GM18526 (cell line): ENCODE measurements around the gene RGS17.
A peak's percentile ranks its signal among the peaks of the same experiment; 100 is the strongest.

Experiments
- POLR2A ChIP-seq: IDR thresholded peaks from 3 replicates; pipeline ENCODE4 v1.6.1; 2011; ENCODE audit not compliant: insufficient read length; ENCODE audit errors: extremely low read depth

RGS17 gene

GRCh38 chr6:152986978-152987377, 144.1 kb downstream of the RGS17 start:
- TF ChIP-seq POLR2A, result no peak

GRCh38 chr6:152984513-152984872, 146.6 kb downstream of the RGS17 start:
- peak; percentile 19 for TF ChIP-seq POLR2A

DNA sequence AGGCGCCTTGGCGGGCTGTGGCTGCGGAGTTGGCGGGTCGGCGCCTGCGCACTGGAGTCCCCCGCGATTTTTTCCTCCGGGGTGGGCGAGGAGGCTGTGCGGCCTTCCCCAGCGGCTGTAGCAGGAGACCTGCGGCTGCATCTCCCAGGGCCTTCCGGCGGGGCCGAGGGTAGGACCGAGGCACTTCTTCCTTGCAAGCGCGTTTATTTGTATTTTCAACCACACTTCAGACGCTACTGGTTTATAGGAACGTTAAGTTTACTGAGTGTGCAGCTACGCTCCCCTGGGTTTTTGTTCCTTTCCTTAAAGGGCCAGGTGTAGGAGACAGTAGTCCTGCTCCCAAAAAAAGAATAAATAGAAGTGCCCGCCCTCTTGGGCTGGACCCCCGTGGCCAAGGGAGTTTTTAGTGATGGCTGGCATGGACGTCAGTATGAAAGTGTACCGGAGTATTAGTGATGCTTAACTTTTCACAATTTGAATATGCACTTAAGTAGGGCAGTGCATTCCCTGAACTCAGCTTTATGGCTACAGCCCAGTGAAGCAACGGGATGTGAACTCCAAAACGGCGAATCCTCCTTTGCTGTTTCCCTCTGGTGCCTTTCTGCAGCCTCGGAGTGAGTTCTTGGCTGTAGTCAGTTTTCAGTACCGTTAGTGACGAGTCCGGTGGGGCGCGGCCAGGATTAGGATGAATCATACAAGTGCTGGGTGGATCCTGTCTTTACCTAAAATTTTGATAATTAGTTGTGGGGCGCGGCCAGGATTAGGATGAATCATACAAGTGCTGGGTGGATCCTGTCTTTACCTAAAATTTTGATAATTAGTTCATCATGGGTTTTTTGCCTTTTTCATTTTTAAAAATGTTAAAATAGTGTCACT, 147.2 kb downstream of the RGS17 start:
- TF ChIP-seq POLR2A, result peak; percentile 67

- peak; percentile 92 for TF ChIP-seq POLR2A
These were observed 148.0 kb downstream of the RGS17 start, which contains the start of gene FBXO5 for GRCh38 chr6:152982904-152983636. TSS of gene FBXO5 (minus strand) at chr6:152983041. CDS start at chr6:152982959, 82 bp downstream.

DNA sequence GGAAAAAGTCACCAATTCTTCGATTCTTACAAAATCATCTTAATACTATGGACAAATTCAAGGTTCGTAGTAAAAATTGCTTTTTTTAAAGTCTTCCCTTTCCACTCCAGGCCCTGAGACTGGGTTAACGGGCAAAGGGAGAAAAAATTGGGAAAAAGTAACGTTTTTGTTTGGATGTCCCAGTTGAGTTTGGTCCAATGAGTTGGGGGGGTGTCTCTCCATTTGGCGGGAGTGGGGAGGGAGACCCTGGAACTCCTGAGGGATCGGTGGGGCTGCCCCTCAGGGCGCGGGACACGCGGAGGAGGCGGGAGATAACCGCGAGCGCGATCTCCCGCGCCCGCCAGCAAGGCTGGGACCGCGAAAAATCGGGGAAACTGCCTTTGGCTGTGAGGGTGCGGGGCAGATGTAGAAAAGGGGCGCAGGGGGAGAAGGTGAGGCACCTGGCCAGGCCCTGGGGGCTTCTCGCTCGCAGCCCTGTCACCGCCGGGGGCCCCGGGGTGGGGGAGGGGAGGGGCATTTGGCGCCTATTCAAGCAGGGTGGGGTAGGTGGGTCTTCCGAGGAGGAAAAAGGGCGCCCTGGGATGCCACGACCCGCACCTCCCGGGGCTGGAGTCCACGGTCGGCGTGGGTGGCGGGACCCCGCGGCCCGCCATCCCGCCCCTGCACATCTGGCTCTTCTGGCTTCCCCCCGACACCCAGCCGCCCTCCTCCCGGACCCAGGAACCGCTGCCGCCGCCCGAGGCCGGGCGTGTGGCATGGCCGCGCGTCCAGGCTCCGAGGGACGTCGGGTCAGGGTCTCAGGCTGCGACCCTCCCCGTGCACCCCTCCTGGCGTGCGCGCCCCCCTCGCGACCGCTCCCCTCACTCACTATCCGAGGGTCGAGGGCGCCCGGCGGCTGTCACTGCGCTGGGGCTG, 148.8 kb downstream of the RGS17 start:
- TF ChIP-seq POLR2A, result no peak

GRCh38 chr6:152981219-152981618, 149.9 kb downstream of the RGS17 start:
- TF ChIP-seq POLR2A, result no peak

DNA sequence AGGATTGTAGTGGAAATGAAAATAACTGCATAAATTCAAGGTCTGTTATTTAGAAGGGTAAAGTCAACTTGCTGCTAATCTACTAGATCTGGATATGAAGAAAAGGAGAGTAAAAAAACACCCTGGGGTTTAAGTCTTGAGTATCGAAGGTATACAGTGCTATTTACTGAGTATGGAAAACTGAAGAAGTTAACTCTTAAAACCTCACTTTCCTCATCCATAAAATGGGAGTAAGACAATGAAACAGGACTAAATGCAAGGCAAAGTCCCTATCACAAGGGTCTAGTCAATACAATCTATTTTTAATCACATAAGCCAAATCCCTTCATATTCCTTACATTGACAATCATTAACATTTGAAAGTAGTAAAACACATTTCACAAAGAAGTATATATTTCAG, 150.4 kb downstream of the RGS17 start:
- no peak for TF ChIP-seq POLR2A

DNA sequence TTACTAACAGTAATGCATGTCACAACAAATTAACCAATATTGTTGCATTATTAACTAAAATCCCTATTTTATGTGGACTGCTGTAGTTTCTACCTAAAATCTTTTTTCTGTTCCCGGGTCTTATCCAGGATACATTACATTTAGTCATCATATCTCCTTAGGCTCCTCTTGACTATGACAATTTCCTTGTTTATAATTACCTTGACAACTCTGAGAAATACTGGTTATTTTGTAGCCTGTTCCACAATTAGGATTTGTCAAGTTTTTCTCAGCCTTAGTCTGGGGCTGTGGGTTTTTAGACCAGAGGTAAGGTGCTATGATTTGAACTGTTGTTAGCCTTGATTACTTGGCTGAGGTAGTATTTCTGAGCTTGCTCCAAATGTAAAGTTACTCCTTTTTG, 152.0 kb downstream of the RGS17 start:
- TF ChIP-seq POLR2A, result no peak

- TF ChIP-seq POLR2A, result no peak
These were observed 153.0 kb downstream of the RGS17 start for GRCh38 chr6:152978058-152978457.

DNA sequence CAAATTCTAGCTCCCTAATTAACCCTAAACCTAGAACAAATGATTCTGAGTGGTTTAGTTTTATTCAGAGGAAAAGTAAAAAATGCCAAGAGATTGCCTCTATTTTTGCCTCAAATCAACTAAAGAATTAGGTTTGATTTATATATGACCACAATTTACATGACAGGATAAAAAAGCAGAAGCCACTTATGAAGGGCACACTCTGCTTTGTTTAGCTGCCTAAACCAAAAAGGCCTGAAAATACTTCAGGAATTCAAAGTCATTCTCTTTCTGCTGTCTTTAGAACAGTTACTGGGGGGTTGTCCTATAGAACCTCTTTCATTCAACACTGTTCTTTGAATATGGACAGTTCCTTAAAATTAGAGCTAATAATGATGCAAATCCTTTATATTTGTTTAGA, 153.5 kb downstream of the RGS17 start:
- no peak for TF ChIP-seq POLR2A

DNA sequence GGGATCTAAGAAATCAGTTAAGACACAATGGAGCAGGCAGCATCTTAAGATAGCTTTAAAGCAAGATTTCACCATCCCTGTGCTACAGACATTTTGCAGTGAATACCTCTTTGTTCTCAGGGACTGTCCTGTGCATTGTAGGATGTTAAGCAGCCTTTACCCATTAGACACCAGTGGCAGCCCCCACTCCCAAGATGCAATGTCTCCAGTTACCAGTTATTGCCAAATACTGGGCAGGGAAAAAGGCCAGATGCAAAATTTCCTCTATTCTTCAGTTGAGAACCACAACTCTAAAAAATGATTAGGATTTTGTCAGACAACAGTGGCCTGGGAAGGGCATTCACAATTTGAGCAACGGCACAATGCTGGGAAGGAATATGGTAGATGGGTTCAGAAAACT, 154.3 kb downstream of the RGS17 start:
- no peak for TF ChIP-seq POLR2A

- TF ChIP-seq POLR2A, result no peak
These were observed 155.7 kb downstream of the RGS17 start for GRCh38 chr6:152975204-152975915.

- no peak for TF ChIP-seq POLR2A
These were observed 157.2 kb downstream of the RGS17 start for GRCh38 chr6:152973916-152974315.

DNA sequence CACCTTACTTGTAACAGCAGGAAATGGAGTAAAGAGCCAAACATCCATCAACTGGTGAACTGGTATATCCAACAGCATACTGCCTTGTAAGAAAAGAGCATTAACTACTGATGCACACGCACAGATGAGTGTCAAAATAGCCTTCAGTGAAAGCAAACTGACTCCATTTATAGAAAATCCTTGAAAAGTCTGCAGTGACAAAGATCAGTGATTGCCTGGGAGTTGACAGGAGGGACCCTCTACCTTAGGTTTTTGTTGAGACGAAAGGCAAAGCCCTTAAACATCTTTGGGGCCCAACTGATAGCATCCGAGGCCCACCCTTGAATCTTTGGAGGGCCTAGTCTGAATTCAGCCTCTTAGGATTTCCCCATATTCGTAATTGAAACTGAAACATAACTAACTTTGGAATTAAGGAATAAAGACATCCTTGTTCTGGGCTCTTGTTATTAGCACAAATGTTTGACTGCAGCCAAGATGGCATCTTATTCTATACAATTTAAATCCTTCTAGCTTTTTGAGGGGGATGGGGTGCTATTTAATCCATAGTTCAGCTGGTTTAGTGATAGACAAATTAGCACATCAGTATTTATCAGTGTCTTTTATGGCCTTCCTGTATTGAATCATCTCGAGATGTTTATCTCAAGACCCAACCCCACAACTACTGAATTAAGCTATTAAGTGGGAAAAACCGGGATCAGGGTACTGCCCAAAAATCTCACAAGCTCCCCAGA, 161.2 kb downstream of the RGS17 start:
- TF ChIP-seq POLR2A, result no peak
